Measurements from ENCODE around the gene LITAF.
"Not testable (repeated sequence)": the region's sequence is repeated elsewhere in the genome, so short reads cannot be mapped to it uniquely, and the experiment has no call there.

LITAF gene

GRCh38 chr16:11597235-11598095, 10.7 kb upstream of the LITAF start:
- peak; percentile 95 for DNase-seq

- DNase-seq, result no peak
Observed at GRCh38 chr16:11596572-11597226, 10.0 kb upstream of the LITAF start.

- no peak for DNase-seq
Observed at GRCh38 chr16:11593581-11593980, 6.9 kb upstream of the LITAF start.

GRCh38 chr16:11593076-11593475, 6.4 kb upstream of the LITAF start:
- DNase-seq, result not testable (repeated sequence)

GRCh38 chr16:11591630-11592029, 4.9 kb upstream of the LITAF start:
- DNase-seq, result not testable (repeated sequence)

GRCh38 chr16:11589198-11589550, 2.5 kb upstream of the LITAF start:
- DNase-seq, result no peak

- no peak for DNase-seq
Observed at GRCh38 chr16:11588321-11589197, 1.8 kb upstream of the LITAF start.

GRCh38 chr16:11587643-11588247, 1.0 kb upstream of the LITAF start:
- no peak for DNase-seq

GRCh38 chr16:11586378-11586855, 302 bp downstream of the LITAF start:
- DNase-seq, result peak; percentile 72

- peak; percentile 72 for DNase-seq
Observed at GRCh38 chr16:11585460-11586377, 1.0 kb downstream of the LITAF start.

- DNase-seq, result peak; percentile 86
Observed at GRCh38 chr16:11583889-11584565, 2.7 kb downstream of the LITAF start.

- no peak for DNase-seq
Observed at GRCh38 chr16:11583166-11583565, 3.6 kb downstream of the LITAF start.

- no peak for DNase-seq
Observed at GRCh38 chr16:11582157-11582814, 4.4 kb downstream of the LITAF start.

GRCh38 chr16:11581678-11582077, 5.0 kb downstream of the LITAF start:
- DNase-seq, result no peak

- no peak for DNase-seq
Observed at GRCh38 chr16:11580451-11581086, 6.2 kb downstream of the LITAF start.

- not testable (repeated sequence) for DNase-seq
Observed at GRCh38 chr16:11577290-11577660, 9.4 kb downstream of the LITAF start.

GRCh38 chr16:11576427-11577289, 10.1 kb downstream of the LITAF start:
- DNase-seq, result peak; percentile 89

GRCh38 chr16:11575223-11575589, 11.5 kb downstream of the LITAF start:
- DNase-seq, result no peak
